H1 (cell line): ENCODE results near the gene TAF13. TPM values are rescaled to one million over a fixed set of nuclear protein-coding genes. Genes with fewer than 3 reads are reported as not detected.

ENCODE experiments used
- polyA plus RNA-seq, 7 experiments: library from polyadenylated mRNA; depleted of rRNA in 3 of 7; stranded (reverse) in 5 of 7; unstranded in 2 of 7; fragments of >200 nt in 5 of 7; fragments of 200-250 nt in 2 of 7; gene quantifications; 1 replicate in 5 of 7; 2 replicates in 1 of 7; 4 replicates in 1 of 7; pipeline versions ENCODE4 v1.2.1 to v1.2.3, GENCODE V29; 2011 to 2013; ENCODE audit warnings: missing spikeins in 2 of 7, mixed read lengths in 2 of 7
- small RNA-seq: library from polyadenylated mRNA; stranded (forward); fragments of <200 nt; extraction: miRNeasy Mini kit (QIAGEN cat#:217004); gene quantifications from one replicate; pipeline ENCODE3, GENCODE V24; 2013; ENCODE audit not compliant: insufficient read depth
- total RNA-seq: library from RNA; stranded (reverse); fragmentation: NEBNext Ultra II Directional; extraction: Animal tissue kit (Norgen Biotek cat#: 25700); gene quantifications from 2 replicates; pipeline ENCODE4 v1.2.1, GENCODE V29; 2021

The TAF13 gene
- total and polyA plus RNA-seq, 2 of the 8 experiments (the other 6 are each of a cell fraction or from before 2014, with no cell fraction given), result 13.1 to 41.7 TPM

Small RNA genes within 50 kb of the gene (small RNA-seq; reads per million reads assigned to genes)
- gene AL356488.2 (not detected), gene BX679664.1 (not detected)

Other genes starting within 250 kb of the TAF13 start
- gene AKNAD1, start 218.9 kb downstream of the TAF13 start, total RNA-seq, result not detected in 2 replicates
- gene AKNAD1, start 218.9 kb downstream of the TAF13 start, polyA plus RNA-seq (2011; rRNA removed), result not detected in 2 replicates
- 10.3 and 12.7 TPM in 2 replicates for gene GPSM2, start 199.0 kb downstream of the TAF13 start, total RNA-seq
- gene GPSM2, start 199.0 kb downstream of the TAF13 start, polyA plus RNA-seq (2011; rRNA removed), result 3.3 and 6.5 TPM in 2 replicates
- 20.6 and 23.8 TPM in 2 replicates for gene CLCC1, start 112.5 kb downstream of the TAF13 start, total RNA-seq
- gene CLCC1, start 112.5 kb downstream of the TAF13 start, polyA plus RNA-seq (2011; rRNA removed), result 5.2 and 8.1 TPM in 2 replicates
- 6.7 and 7.2 TPM in 2 replicates for gene WDR47, start 33.9 kb downstream of the TAF13 start, total RNA-seq
- gene WDR47, start 33.9 kb downstream of the TAF13 start, polyA plus RNA-seq (2011; rRNA removed), result 1.2 and 1.9 TPM in 2 replicates
- 14.2 and 14.8 TPM in 2 replicates for gene TMEM167B, start 14.8 kb upstream of the TAF13 start, total RNA-seq
- 3.5 and 3.6 TPM in 2 replicates for gene TMEM167B, start 14.8 kb upstream of the TAF13 start, polyA plus RNA-seq (2011; rRNA removed)
- 1.2 TPM in 2 replicates for gene ELAPOR1, start 38.1 kb upstream of the TAF13 start, total RNA-seq
- gene ELAPOR1, start 38.1 kb upstream of the TAF13 start, polyA plus RNA-seq (2011; rRNA removed), result 2.5 and 3.1 TPM in 2 replicates
- 136 and 146 TPM in 2 replicates for gene SARS1, start 137.9 kb upstream of the TAF13 start, total RNA-seq
- 83.1 and 97.1 TPM in 2 replicates for gene SARS1, start 137.9 kb upstream of the TAF13 start, polyA plus RNA-seq (2011; rRNA removed)
- 27.7 and 28.0 TPM in 2 replicates for gene CELSR2, start 173.5 kb upstream of the TAF13 start, total RNA-seq
- gene CELSR2, start 173.5 kb upstream of the TAF13 start, polyA plus RNA-seq (2011; rRNA removed), result 12.0 and 25.9 TPM in 2 replicates
- 67.3 and 69.6 TPM in 2 replicates for gene PSRC1, start 207.1 kb upstream of the TAF13 start, total RNA-seq
- gene PSRC1, start 207.1 kb upstream of the TAF13 start, polyA plus RNA-seq (2011; rRNA removed), result 56.1 and 83.3 TPM in 2 replicates
- gene MYBPHL, start 231.0 kb upstream of the TAF13 start, total RNA-seq, result 0.30 TPM in 1 of 2 replicates, not detected in the other
- 0.24 and 0.58 TPM in 2 replicates for gene MYBPHL, start 231.0 kb upstream of the TAF13 start, polyA plus RNA-seq (2011; rRNA removed)